Stimulated activated naive CD8-positive, alpha-beta T cell treated with anti-CD3 and anti-CD28 coated beads, Interleukin-15, Interleukin-2, amounts not matched to agents 100 U/mL and 50 U/mL, for 24 hours (primary cell): ENCODE data around the gene ZG16.
"Not testable (repeated sequence)": the region's sequence is repeated elsewhere in the genome, so short reads cannot be mapped to it uniquely, and the experiment has no call there.

Source experiments
- ATAC-seq: fragments of 150-1000 bp; cut with Tn5 transposase; one replicate; pipeline ENCODE4 v1.10.0; 2021
- DNase-seq: peaks from one replicate; pipeline ENCODE4 v3.0.0; 2021

Gene ZG16

GRCh38 chr16:29784901-29785500 lies 6.9 kb downstream of the ZG16 start:
- peak; percentile 80 for ATAC-seq
- peak; percentile 85 for DNase-seq

- DNase-seq, ATAC-seq: not testable (repeated sequence)
These were observed 9.1 kb downstream of the ZG16 start for GRCh38 chr16:29787155-29787554.

- ATAC-seq (no peak), DNase-seq (no peak)
These were observed 11.7 kb downstream of the ZG16 start for GRCh38 chr16:29789775-29790182.

GRCh38 chr16:29790183-29790948 lies 12.3 kb downstream of the ZG16 start, which contains the start of gene KIF22:
TSS of gene KIF22 (plus strand) at chr16:29790751. CDS start at chr16:29790760, 9 bp downstream.
- ATAC-seq: peak; percentile 97
- DNase-seq: peak; percentile 100

GRCh38 chr16:29790949-29791844 lies 13.1 kb downstream of the ZG16 start:
- ATAC-seq (peak; percentile 15), DNase-seq (no peak)

GRCh38 chr16:29791845-29792807 lies 14.1 kb downstream of the ZG16 start:
- ATAC-seq (no peak), DNase-seq (no peak)

GRCh38 chr16:29793153-29793552 lies 15.1 kb downstream of the ZG16 start:
- not testable (repeated sequence) for DNase-seq, ATAC-seq

GRCh38 chr16:29794231-29794710 lies 16.2 kb downstream of the ZG16 start:
- ATAC-seq: no peak

GRCh38 chr16:29802416-29802935 lies 24.4 kb downstream of the ZG16 start:
- ATAC-seq (no peak), DNase-seq (no peak)

More at GRCh38 chr16:29794231-29794710, 16.2 kb downstream of the ZG16 start:
- DNase-seq: no peak

- DNase-seq (no peak), ATAC-seq (no peak)
These were observed 26.0 kb downstream of the ZG16 start for GRCh38 chr16:29804020-29804419.

GRCh38 chr16:29804455-29805231 lies 26.6 kb downstream of the ZG16 start:
- DNase-seq: no peak
- no peak for ATAC-seq

GRCh38 chr16:29805232-29806098 lies 27.4 kb downstream of the ZG16 start:
- peak; percentile 98 for DNase-seq
- ATAC-seq: peak; percentile 72

- ATAC-seq: peak; percentile 0
- DNase-seq: peak; percentile 82
These were observed 28.1 kb downstream of the ZG16 start, which contains the start of gene MAZ for GRCh38 chr16:29806099-29806579. TSS of gene MAZ (plus strand) at chr16:29806529. CDS start at chr16:29806702, 173 bp downstream.

GRCh38 chr16:29806641-29807425 lies 28.8 kb downstream of the ZG16 start:
- ATAC-seq: peak; percentile 5
- peak; percentile 78 for DNase-seq

GRCh38 chr16:29807426-29808218 lies 29.6 kb downstream of the ZG16 start:
- peak; percentile 19 for ATAC-seq
- peak; percentile 92 for DNase-seq

- no peak for DNase-seq
- no peak for ATAC-seq
These were observed 30.3 kb downstream of the ZG16 start for GRCh38 chr16:29808219-29808900.
